Bronchial epithelial cell (primary cell): Measurements from ENCODE around the gene SELENOI. TPM values are rescaled to one million over a fixed set of nuclear protein-coding genes. Genes with fewer than 3 reads are reported as not detected.
"Not testable (repeated sequence)": the region's sequence is repeated elsewhere in the genome, so short reads cannot be mapped to it uniquely, and the experiment has no call there.

Experiments used
- DNase-seq: peaks from one replicate; pipeline ENCODE4 v3.0.0-alpha.2; 2010; ENCODE audit warnings: low read depth
- FAIRE-seq: peaks from 2 replicates; lab custom pipeline; 2011; peaks lifted over from hg19 to GRCh38; lab: Jason Lieb, UNC
- H3K27me3 ChIP-seq: 2 replicates; pipeline ENCODE4 v1.5.1; 2011; ENCODE audit warnings: low read length; ENCODE audit not compliant: control insufficient read depth, insufficient read depth
- H3K36me3 ChIP-seq: 2 replicates; pipeline ENCODE4 v1.5.1; 2011; ENCODE audit warnings: low read length; ENCODE audit not compliant: control insufficient read depth, insufficient read depth
- H3K4me3 ChIP-seq: 2 replicates; pipeline ENCODE4 v1.5.1; 2011; ENCODE audit warnings: mild to moderate bottlenecking, low read depth, low read length, control low read depth
- CTCF ChIP-seq: IDR thresholded peaks from 2 replicates; pipeline ENCODE4 v1.5.1; 2011; ENCODE audit warnings: mild to moderate bottlenecking, moderate library complexity, low read length, control low read depth, inconsistent platforms; ENCODE audit not compliant: insufficient read depth, severe bottlenecking
- total RNA-seq: library from RNA; depleted of rRNA; stranded (reverse); fragments of >200 nt; gene quantifications from 2 replicates; pipeline ENCODE4 v1.2.1, GENCODE V29; 2014

SELENOI gene
- total RNA-seq, 1 donor from 2014 or later = 32.6 TPM

GRCh38 chr2:26313446-26313845, 32.5 kb upstream of the SELENOI start:
- Histone ChIP-seq H3K4me3 (no peak overlapping the region), H3K36me3 (no peaks in the 10 kb centered on the region), H3K27me3 (no peaks in the 10 kb centered on the region)
- DNase-seq (no peak), FAIRE-seq (no peak)
- TF ChIP-seq CTCF = no peak

GRCh38 chr2:26314243-26314642, 31.7 kb upstream of the SELENOI start:
- FAIRE-seq = no peak
- H3K4me3 ChIP-seq = no peak overlapping the region

GRCh38 chr2:26316041-26316440, 29.9 kb upstream of the SELENOI start:
- FAIRE-seq (no peak), DNase-seq (no peak)
- H3K4me3 ChIP-seq = no peak overlapping the region
- no peaks in the 10 kb centered on the region for H3K27me3 ChIP-seq
- peak; percentile 35 for TF ChIP-seq CTCF
- no peaks in the 10 kb centered on the region for H3K36me3 ChIP-seq

More at GRCh38 chr2:26314243-26314642, 31.7 kb upstream of the SELENOI start:
- Histone ChIP-seq H3K27me3 (no peaks in the 10 kb centered on the region), H3K36me3 (no peaks in the 10 kb centered on the region)
- peak; percentile 27 for TF ChIP-seq CTCF
- DNase-seq = no peak

GRCh38 chr2:26316845-26317244, 29.1 kb upstream of the SELENOI start:
- no peak for TF ChIP-seq CTCF
- DNase-seq = no peak
- H3K27me3 ChIP-seq = no peaks in the 10 kb centered on the region
- no peaks in the 10 kb centered on the region for H3K36me3 ChIP-seq
- H3K4me3 ChIP-seq = no peak overlapping the region
- no peak for FAIRE-seq

GRCh38 chr2:26317377-26318105, 28.4 kb upstream of the SELENOI start:
- peak; percentile 31 for DNase-seq
- Histone ChIP-seq H3K27me3 (no peaks in the 10 kb centered on the region), H3K36me3 (no peaks in the 10 kb centered on the region), H3K4me3 (no peak overlapping the region)
- no peak for TF ChIP-seq CTCF
- FAIRE-seq = no peak

- FAIRE-seq (no peak), DNase-seq (no peak)
- H3K4me3 ChIP-seq = no peak overlapping the region
- TF ChIP-seq CTCF = no peak
- no peaks in the 10 kb centered on the region for H3K36me3 ChIP-seq
- H3K27me3 ChIP-seq = no peaks in the 10 kb centered on the region
Observed at GRCh38 chr2:26318950-26319349, 27.0 kb upstream of the SELENOI start.

GRCh38 chr2:26324479-26324878, 21.5 kb upstream of the SELENOI start:
- FAIRE-seq, H3K27me3 ChIP-seq, H3K36me3 ChIP-seq, DNase-seq, H3K4me3 ChIP-seq: not testable (repeated sequence)
